SK-N-SH (cell line): ENCODE data around the gene SZRD1. TPM values are rescaled to one million over a fixed set of nuclear protein-coding genes. Genes with fewer than 3 reads are reported as not detected.

Experiments used
- CTCF ChIA-PET: fragments of 300-600, 350-600 bp; formaldehyde crosslinking; extraction: SDS; loops from one replicate; lab custom pipeline; 2021; lab: Yijun Ruan, JAX
- POLR2A ChIA-PET: fragments of 350-600 bp; sonication (Branson Sonifier 250); formaldehyde crosslinking; extraction: SDS; loops from one replicate; lab custom pipeline; 2020; ENCODE audit warnings: antibody characterized with exemption, inconsistent platforms; lab: Yijun Ruan, JAX
- DNase-seq: peaks from one replicate; pipeline ENCODE4 v3.0.0; 2012
- H2AFZ ChIP-seq: fragments of 200-600 bp; sonication (generic); 2 replicates; pipeline ENCODE4 v1.8.1; 2016; ENCODE audit warnings: antibody characterized with exemption, mild to moderate bottlenecking, low read depth
- H3F3A ChIP-seq: fragments of 200-600 bp; sonication (generic); replicated peaks from 2 replicates; pipeline ENCODE3; 2016; ENCODE audit warnings: antibody characterized with exemption, mild to moderate bottlenecking; ENCODE audit not compliant: insufficient read depth
- H3K27ac ChIP-seq, 2 experiments: fragments of 200-500 bp in 1 of 2; fragments of 200-600 bp in 1 of 2; sonication (Bioruptor generic) in 1 of 2; sonication (generic), shearing (Covaris generic) in 1 of 2; 2 replicates each; pipeline versions ENCODE4 v1.5.1 to v1.6.1; 2014 to 2016; ENCODE audit warnings: low read depth in 2 of 2, inconsistent platforms in 1 of 2, low read length in 1 of 2, mild to moderate bottlenecking in 1 of 2, mixed read lengths in 1 of 2
- H3K27me3 ChIP-seq: fragments of 200-600 bp; sonication (generic), shearing (Covaris generic); 2 replicates; pipeline ENCODE4 v1.6.1; 2016; ENCODE audit warnings: mixed run types; ENCODE audit not compliant: insufficient read depth
- H3K36me3 ChIP-seq, 2 experiments: fragments of 200-500 bp in 1 of 2; fragments of 200-600 bp in 1 of 2; sonication (Bioruptor generic) in 1 of 2; sonication (generic) in 1 of 2; replicated peaks in 1 of 2; 2 replicates each; pipeline versions ENCODE3 to v1.5.1; 2014 to 2016; ENCODE audit warnings: low read length in 1 of 2, mild to moderate bottlenecking in 1 of 2; ENCODE audit not compliant: insufficient read depth in 2 of 2, control insufficient read depth in 1 of 2
- H3K4me1 ChIP-seq, 2 experiments: fragments of 200-500 bp in 1 of 2; fragments of 200-600 bp in 1 of 2; sonication (Bioruptor generic) in 1 of 2; sonication (generic), shearing (Covaris generic) in 1 of 2; 2 replicates each; pipeline versions ENCODE4 v1.5.1 to v1.6.1; 2014 to 2016; ENCODE audit warnings: low read depth in 1 of 2, low read length in 1 of 2, mixed run types in 1 of 2; ENCODE audit not compliant: insufficient read depth in 2 of 2, control insufficient read depth in 1 of 2
- H3K4me2 ChIP-seq: fragments of 200-600 bp; sonication (generic), shearing (Covaris generic); 2 replicates; pipeline ENCODE4 v1.6.1; 2017; ENCODE audit warnings: mixed run types
- H3K4me3 ChIP-seq, 2 experiments: fragments of 200-500 bp in 1 of 2; fragments of 200-600 bp in 1 of 2; sonication (Bioruptor generic) in 1 of 2; sonication (generic), shearing (Covaris generic) in 1 of 2; 2 replicates each; pipeline versions ENCODE4 v1.5.1 to v1.8.1; 2014 to 2016; ENCODE audit warnings: low read depth in 2 of 2, inconsistent platforms in 1 of 2, low read length in 1 of 2, mild to moderate bottlenecking in 1 of 2, mixed read lengths in 1 of 2, moderate library complexity in 1 of 2
- H3K79me2 ChIP-seq: fragments of 200-600 bp; sonication (generic); 2 replicates; pipeline ENCODE4 v1.8.1; 2017; ENCODE audit warnings: mild to moderate bottlenecking; ENCODE audit not compliant: insufficient read depth
- H3K9ac ChIP-seq: fragments of 200-600 bp; sonication (generic); 2 replicates; pipeline ENCODE4 v1.6.1; 2017; ENCODE audit warnings: mixed run types
- H3K9me2 ChIP-seq: fragments of 200-600 bp; sonication (generic); 2 replicates; pipeline ENCODE4 v1.6.1; 2017; ENCODE audit warnings: mixed run types
- H3K9me3 ChIP-seq: fragments of 200-600 bp; sonication (generic); 2 replicates; pipeline ENCODE4 v1.6.1; 2017; ENCODE audit warnings: mixed run types, mild to moderate bottlenecking, moderate library complexity
- H4K20me1 ChIP-seq: fragments of 200-600 bp; sonication (generic); 2 replicates; pipeline ENCODE4 v1.6.1; 2017; ENCODE audit warnings: mild to moderate bottlenecking, mixed run types; ENCODE audit not compliant: insufficient read depth
- CHD2 ChIP-seq: fragments of 150-350 bp; IDR thresholded peaks from 2 replicates; pipeline ENCODE4 v1.6.1; 2018; ENCODE audit warnings: low read length; ENCODE audit not compliant: partially characterized antibody
- ELF1 ChIP-seq: IDR thresholded peaks from 2 replicates; pipeline ENCODE4 v1.4.0; 2012
- EP300 ChIP-seq, 2 experiments: IDR thresholded peaks; 2 replicates each; pipeline versions ENCODE4 v1.4.0 to v1.6.1; 2012; ENCODE audit warnings: borderline replicate concordance in 1 of 2, low read depth in 1 of 2, low read length in 1 of 2
- EZH2phosphoT487 ChIP-seq: fragments of 200-600 bp; sonication (generic); IDR thresholded peaks from 2 replicates; pipeline ENCODE4 v1.6.1; 2017; ENCODE audit warnings: low read depth, mixed run types, mild to moderate bottlenecking, antibody characterized with exemption, moderate library complexity, borderline replicate concordance
- FOSL2 ChIP-seq: IDR thresholded peaks from 2 replicates; pipeline ENCODE4 v1.4.0; 2012; ENCODE audit warnings: low read depth, mild to moderate bottlenecking, moderate library complexity, borderline replicate concordance
- FOXJ3 ChIP-seq: sonication (generic); formaldehyde crosslinking; IDR thresholded peaks from 2 replicates; pipeline ENCODE4 v1.5.1; 2020; ENCODE audit warnings: mild to moderate bottlenecking, missing genetic modification reagents
- FOXM1 ChIP-seq: IDR thresholded peaks from 2 replicates; pipeline ENCODE4 v1.4.0; 2012; ENCODE audit warnings: low read depth, mild to moderate bottlenecking
- GABPA ChIP-seq: IDR thresholded peaks from 2 replicates; pipeline ENCODE4 v1.4.0; 2012; ENCODE audit warnings: low read depth, mild to moderate bottlenecking
- NFIC ChIP-seq: IDR thresholded peaks from 2 replicates; pipeline ENCODE4 v1.4.0; 2012; ENCODE audit warnings: borderline replicate concordance
- NRF1 ChIP-seq: IDR thresholded peaks from 2 replicates; pipeline ENCODE4 v1.6.1; 2012; ENCODE audit warnings: low read depth, mild to moderate bottlenecking, low read length
- POLR2AphosphoS5 ChIP-seq: IDR thresholded peaks from 2 replicates; pipeline ENCODE4 v1.6.1; 2012; ENCODE audit warnings: low read depth, low read length
- SIN3A ChIP-seq: IDR thresholded peaks from 2 replicates; pipeline ENCODE4 v1.6.1; 2012; ENCODE audit warnings: low read depth, mild to moderate bottlenecking, low read length, moderate library complexity, borderline replicate concordance
- SMC3 ChIP-seq: IDR thresholded peaks from 2 replicates; pipeline ENCODE4 v1.6.1; 2012; ENCODE audit warnings: low read depth, low read length, improper control_type of control experiment
- TAF1 ChIP-seq: IDR thresholded peaks from 2 replicates; pipeline ENCODE4 v1.6.1; 2012; ENCODE audit warnings: low read depth, mild to moderate bottlenecking, low read length, moderate library complexity, borderline replicate concordance
- TCF12 ChIP-seq: IDR thresholded peaks from 2 replicates; pipeline ENCODE4 v1.4.0; 2012
- TEAD4 ChIP-seq: IDR thresholded peaks from 2 replicates; pipeline ENCODE4 v1.4.0; 2012; ENCODE audit warnings: mild to moderate bottlenecking, borderline replicate concordance; ENCODE audit not compliant: insufficient read depth
- YY1 ChIP-seq: IDR thresholded peaks from 2 replicates; pipeline ENCODE4 v1.4.0; 2012; ENCODE audit warnings: low read depth, mild to moderate bottlenecking
- WGBS: methylation state at CpG from one replicate; pipeline ENCODE4 v1.1.6; 2017; ENCODE audit warnings: low lambda C conversion rate; 5-methylcytosine and 5-hydroxymethylcytosine counted together
- polyA plus RNA-seq, 3 experiments: library from polyadenylated mRNA; depleted of rRNA; stranded (reverse); fragments of >200 nt; gene quantifications; 2 replicates each; pipeline ENCODE4 v1.2.3, GENCODE V29; 2012
- TF ChIP-seq, protein P1 (sequence below): fragments of 200-600 bp; sonication (generic); IDR thresholded peaks from 2 replicates; pipeline ENCODE4 v1.6.1; 2017; ENCODE audit warnings: antibody characterized with exemption, mild to moderate bottlenecking, moderate library complexity
- TF ChIP-seq, protein P2 (sequence below): IDR thresholded peaks from 2 replicates; pipeline ENCODE4 v1.4.0; 2012; ENCODE audit warnings: low read depth
- TF ChIP-seq, protein P3 (sequence below): IDR thresholded peaks from 2 replicates; pipeline ENCODE4; 2012
- TF ChIP-seq, protein P4 (sequence below): fragments of 150-350 bp; IDR thresholded peaks from 2 replicates; pipeline ENCODE4 v1.6.1; 2016; ENCODE audit warnings: mild to moderate bottlenecking, low read depth, low read length
- TF ChIP-seq, protein P5 (sequence below): IDR thresholded peaks from 2 replicates; pipeline ENCODE4 v1.4.0; 2012; ENCODE audit warnings: low read depth, borderline replicate concordance

The SZRD1 gene
- polyA plus RNA-seq, 1 of the 3 experiments (the other 2 are of a cell fraction) = 119 TPM

DNA sequence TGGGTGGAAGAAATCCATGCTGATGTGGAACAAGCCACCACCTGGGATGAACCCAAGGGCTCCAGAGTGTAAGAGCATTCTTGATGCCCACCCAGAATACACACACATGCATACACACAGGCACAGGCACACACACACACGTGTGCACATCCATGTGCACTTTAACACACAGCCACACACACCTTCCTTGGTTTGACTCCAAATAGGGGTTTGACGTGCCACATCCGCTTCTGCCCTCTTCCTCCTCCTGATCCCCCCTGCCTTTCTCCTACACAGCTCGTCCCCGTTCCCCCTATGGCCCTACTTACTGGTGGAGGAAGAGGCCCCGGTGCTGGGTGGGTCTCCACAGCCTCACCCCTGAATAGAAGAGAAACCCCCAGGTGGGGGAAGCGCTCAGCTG is 54.2 kb downstream of the SZRD1 start:
- no peak overlapping the region for H3K9ac ChIP-seq
- no peaks in the 10 kb centered on the region for H3K27me3 ChIP-seq
- CTCF ChIA-PET = interaction anchor here (0.6 to 1.0 kb wide), 2 partner anchors 19 to 20 kb away, joined by 3 read pairs; no protein-coding TSS in a partner anchor
- H3K27ac ChIP-seq = no peak overlapping the region
- no peaks in the 10 kb centered on the region for H3F3A ChIP-seq
- no peak overlapping the region for H3K4me2 ChIP-seq
- H3K4me1 ChIP-seq = no peaks in the 10 kb centered on the region
- H3K4me3 ChIP-seq = no peak overlapping the region
- H3K9me3 ChIP-seq = no peaks in the 10 kb centered on the region
- no peak overlapping the region for H2AFZ ChIP-seq
- no peaks in the 10 kb centered on the region for H4K20me1 ChIP-seq
- no peaks in the 10 kb centered on the region for H3K79me2 ChIP-seq
- no peak for DNase-seq
- 66% methylated on average over 7 of the region's 7 CpGs for WGBS
- no peaks in the 10 kb centered on the region for H3K36me3 ChIP-seq
- TF ChIP-seq GABPA = no peak
- TF ChIP-seq, protein P1, sequence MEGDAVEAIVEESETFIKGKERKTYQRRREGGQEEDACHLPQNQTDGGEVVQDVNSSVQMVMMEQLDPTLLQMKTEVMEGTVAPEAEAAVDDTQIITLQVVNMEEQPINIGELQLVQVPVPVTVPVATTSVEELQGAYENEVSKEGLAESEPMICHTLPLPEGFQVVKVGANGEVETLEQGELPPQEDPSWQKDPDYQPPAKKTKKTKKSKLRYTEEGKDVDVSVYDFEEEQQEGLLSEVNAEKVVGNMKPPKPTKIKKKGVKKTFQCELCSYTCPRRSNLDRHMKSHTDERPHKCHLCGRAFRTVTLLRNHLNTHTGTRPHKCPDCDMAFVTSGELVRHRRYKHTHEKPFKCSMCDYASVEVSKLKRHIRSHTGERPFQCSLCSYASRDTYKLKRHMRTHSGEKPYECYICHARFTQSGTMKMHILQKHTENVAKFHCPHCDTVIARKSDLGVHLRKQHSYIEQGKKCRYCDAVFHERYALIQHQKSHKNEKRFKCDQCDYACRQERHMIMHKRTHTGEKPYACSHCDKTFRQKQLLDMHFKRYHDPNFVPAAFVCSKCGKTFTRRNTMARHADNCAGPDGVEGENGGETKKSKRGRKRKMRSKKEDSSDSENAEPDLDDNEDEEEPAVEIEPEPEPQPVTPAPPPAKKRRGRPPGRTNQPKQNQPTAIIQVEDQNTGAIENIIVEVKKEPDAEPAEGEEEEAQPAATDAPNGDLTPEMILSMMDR = no peak
- no peak for TF ChIP-seq SMC3
- TF ChIP-seq FOSL2 = no peak
- no peak for TF ChIP-seq FOXJ3 (CRISPR knock-in tag)
- no peak for TF ChIP-seq YY1
- TF ChIP-seq TEAD4 = no peak
- no peak for TF ChIP-seq SIN3A
- no peak for TF ChIP-seq ELF1
- no peak for TF ChIP-seq POLR2AphosphoS5
- no peak for TF ChIP-seq NFIC
- TF ChIP-seq, protein P2, sequence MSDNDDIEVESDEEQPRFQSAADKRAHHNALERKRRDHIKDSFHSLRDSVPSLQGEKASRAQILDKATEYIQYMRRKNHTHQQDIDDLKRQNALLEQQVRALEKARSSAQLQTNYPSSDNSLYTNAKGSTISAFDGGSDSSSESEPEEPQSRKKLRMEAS = no peak
- no peak for TF ChIP-seq FOXM1
- TF ChIP-seq, protein P3, sequence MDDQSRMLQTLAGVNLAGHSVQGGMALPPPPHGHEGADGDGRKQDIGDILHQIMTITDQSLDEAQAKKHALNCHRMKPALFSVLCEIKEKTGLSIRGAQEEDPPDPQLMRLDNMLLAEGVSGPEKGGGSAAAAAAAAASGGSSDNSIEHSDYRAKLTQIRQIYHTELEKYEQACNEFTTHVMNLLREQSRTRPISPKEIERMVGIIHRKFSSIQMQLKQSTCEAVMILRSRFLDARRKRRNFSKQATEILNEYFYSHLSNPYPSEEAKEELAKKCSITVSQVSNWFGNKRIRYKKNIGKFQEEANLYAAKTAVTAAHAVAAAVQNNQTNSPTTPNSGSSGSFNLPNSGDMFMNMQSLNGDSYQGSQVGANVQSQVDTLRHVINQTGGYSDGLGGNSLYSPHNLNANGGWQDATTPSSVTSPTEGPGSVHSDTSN = no peak
- no peak for TF ChIP-seq TAF1
- H3K9me2 ChIP-seq = no peaks in the 10 kb centered on the region
- POLR2A ChIA-PET = no interaction called here

DNA sequence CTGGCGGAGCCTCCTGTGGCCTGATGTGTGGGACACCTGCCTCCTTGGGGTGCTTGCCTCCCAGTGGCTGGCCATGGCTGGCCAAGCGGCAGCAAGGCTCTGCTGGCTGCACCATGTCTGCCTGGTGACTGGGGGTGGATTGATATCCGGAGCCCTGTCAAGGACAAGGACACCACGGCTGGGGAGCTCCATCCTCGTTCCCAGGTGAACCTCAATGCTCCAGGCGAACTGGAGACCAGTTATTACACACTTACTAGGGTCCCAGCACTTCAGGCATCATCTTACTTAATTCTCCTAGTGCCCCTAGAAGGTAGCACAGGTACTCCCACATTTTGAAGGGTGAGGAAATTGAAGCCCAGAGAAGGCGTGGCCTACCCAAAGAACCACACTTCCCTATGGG is 55.0 kb downstream of the SZRD1 start:
- H3K9ac ChIP-seq = no peak overlapping the region
- no peaks in the 10 kb centered on the region for H3K4me1 ChIP-seq
- CTCF ChIA-PET = no interaction called here
- H3K4me2 ChIP-seq = no peak overlapping the region
- H4K20me1 ChIP-seq = no peaks in the 10 kb centered on the region
- POLR2A ChIA-PET = no interaction called here
- no peaks in the 10 kb centered on the region for H3F3A ChIP-seq
- no peaks in the 10 kb centered on the region for H3K79me2 ChIP-seq
- no peaks in the 10 kb centered on the region for H3K36me3 ChIP-seq
- H3K9me3 ChIP-seq = no peaks in the 10 kb centered on the region
- H3K27me3 ChIP-seq = no peaks in the 10 kb centered on the region
- H2AFZ ChIP-seq = no peak overlapping the region
- H3K4me3 ChIP-seq = no peak overlapping the region
- 76% methylated on average over 7 of the region's 7 CpGs for WGBS
- H3K27ac ChIP-seq = no peak overlapping the region
- no peaks in the 10 kb centered on the region for H3K9me2 ChIP-seq
- no peak for DNase-seq
- no peak for TF ChIP-seq NRF1
- TF ChIP-seq TCF12 = no peak
- no peak for TF ChIP-seq EZH2phosphoT487
- TF ChIP-seq, protein P4, sequence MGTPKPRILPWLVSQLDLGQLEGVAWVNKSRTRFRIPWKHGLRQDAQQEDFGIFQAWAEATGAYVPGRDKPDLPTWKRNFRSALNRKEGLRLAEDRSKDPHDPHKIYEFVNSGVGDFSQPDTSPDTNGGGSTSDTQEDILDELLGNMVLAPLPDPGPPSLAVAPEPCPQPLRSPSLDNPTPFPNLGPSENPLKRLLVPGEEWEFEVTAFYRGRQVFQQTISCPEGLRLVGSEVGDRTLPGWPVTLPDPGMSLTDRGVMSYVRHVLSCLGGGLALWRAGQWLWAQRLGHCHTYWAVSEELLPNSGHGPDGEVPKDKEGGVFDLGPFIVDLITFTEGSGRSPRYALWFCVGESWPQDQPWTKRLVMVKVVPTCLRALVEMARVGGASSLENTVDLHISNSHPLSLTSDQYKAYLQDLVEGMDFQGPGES = no peak
- TF ChIP-seq CHD2 = no peak
- no peak for TF ChIP-seq EP300 (IDR thresholded peaks at IDR 0.05; ENCODE audit: borderline replicate concordance in 1 of 2, low read depth in 1 of 2, low read length in 1 of 2)
- TF ChIP-seq, protein P2 = no peak
- no peak for TF ChIP-seq NFIC
- TF ChIP-seq, protein P5, sequence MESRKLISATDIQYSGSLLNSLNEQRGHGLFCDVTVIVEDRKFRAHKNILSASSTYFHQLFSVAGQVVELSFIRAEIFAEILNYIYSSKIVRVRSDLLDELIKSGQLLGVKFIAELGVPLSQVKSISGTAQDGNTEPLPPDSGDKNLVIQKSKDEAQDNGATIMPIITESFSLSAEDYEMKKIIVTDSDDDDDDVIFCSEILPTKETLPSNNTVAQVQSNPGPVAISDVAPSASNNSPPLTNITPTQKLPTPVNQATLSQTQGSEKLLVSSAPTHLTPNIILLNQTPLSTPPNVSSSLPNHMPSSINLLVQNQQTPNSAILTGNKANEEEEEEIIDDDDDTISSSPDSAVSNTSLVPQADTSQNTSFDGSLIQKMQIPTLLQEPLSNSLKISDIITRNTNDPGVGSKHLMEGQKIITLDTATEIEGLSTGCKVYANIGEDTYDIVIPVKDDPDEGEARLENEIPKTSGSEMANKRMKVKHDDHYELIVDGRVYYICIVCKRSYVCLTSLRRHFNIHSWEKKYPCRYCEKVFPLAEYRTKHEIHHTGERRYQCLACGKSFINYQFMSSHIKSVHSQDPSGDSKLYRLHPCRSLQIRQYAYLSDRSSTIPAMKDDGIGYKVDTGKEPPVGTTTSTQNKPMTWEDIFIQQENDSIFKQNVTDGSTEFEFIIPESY = no peak
